Medulla oblongata (tissue), 1 donor: ENCODE results near the gene ADAMTS18.
"Not testable (repeated sequence)": the region's sequence is repeated elsewhere in the genome, so short reads cannot be mapped to it uniquely, and the experiment has no call there.

Source experiments
- DNase-seq: peaks from one replicate; pipeline ENCODE4 v3.0.0-alpha.2; 2015; ENCODE audit errors: extremely low spot score

Gene ADAMTS18

GRCh38 chr16:77434530-77435271 lies at the start of gene ADAMTS18:
ADAMTS18 (minus strand) TSS chr16:77435034; CDS start chr16:77434695, 339 bp downstream.
- DNase-seq, result no peak

GRCh38 chr16:77480681-77481315 lies 46.0 kb upstream of the ADAMTS18 start:
- DNase-seq, result no peak

- no peak for DNase-seq
Observed at GRCh38 chr16:77472262-77472661, 37.4 kb upstream of the ADAMTS18 start.

- no peak for DNase-seq
Observed at GRCh38 chr16:77470851-77471250, 36.0 kb upstream of the ADAMTS18 start.

GRCh38 chr16:77469634-77470033 lies 34.8 kb upstream of the ADAMTS18 start:
- DNase-seq, result no peak

GRCh38 chr16:77468831-77469230 lies 34.0 kb upstream of the ADAMTS18 start:
- DNase-seq, result no peak

- DNase-seq, result no peak
Observed at GRCh38 chr16:77467821-77468335, 33.0 kb upstream of the ADAMTS18 start.

GRCh38 chr16:77463659-77464058 lies 28.8 kb upstream of the ADAMTS18 start:
- not testable (repeated sequence) for DNase-seq

GRCh38 chr16:77462894-77463293 lies 28.1 kb upstream of the ADAMTS18 start:
- DNase-seq, result no peak

- no peak for DNase-seq
Observed at GRCh38 chr16:77459534-77460254, 24.9 kb upstream of the ADAMTS18 start.

GRCh38 chr16:77457046-77457445 lies 22.2 kb upstream of the ADAMTS18 start:
- DNase-seq, result no peak

GRCh38 chr16:77452243-77452642 lies 17.4 kb upstream of the ADAMTS18 start:
- no peak for DNase-seq

GRCh38 chr16:77450790-77451487 lies 16.1 kb upstream of the ADAMTS18 start:
- DNase-seq, result no peak

- DNase-seq, result no peak
Observed at GRCh38 chr16:77449208-77449607, 14.4 kb upstream of the ADAMTS18 start.

- no peak for DNase-seq
Observed at GRCh38 chr16:77445324-77445723, 10.5 kb upstream of the ADAMTS18 start.

- DNase-seq, result no peak
Observed at GRCh38 chr16:77444147-77444460, 9.3 kb upstream of the ADAMTS18 start.

GRCh38 chr16:77443357-77444146 lies 8.7 kb upstream of the ADAMTS18 start:
- DNase-seq, result no peak

- DNase-seq, result no peak
Observed at GRCh38 chr16:77442078-77442477, 7.2 kb upstream of the ADAMTS18 start.

- no peak for DNase-seq
Observed at GRCh38 chr16:77439106-77439505, 4.3 kb upstream of the ADAMTS18 start.

GRCh38 chr16:77437859-77438258 lies 3.0 kb upstream of the ADAMTS18 start:
- DNase-seq, result no peak

GRCh38 chr16:77435272-77435820 lies 512 bp upstream of the ADAMTS18 start:
- DNase-seq, result no peak
